Duodenal mucosa (tissue), 2 donors: ENCODE measurements around the gene TMEM19.
"Not testable (repeated sequence)": the region's sequence is repeated elsewhere in the genome, so short reads cannot be mapped to it uniquely, and the experiment has no call there.

Source experiments
- H3K27ac ChIP-seq: one replicate; pipeline ENCODE4 v1.7.0; 2013; ENCODE audit warnings: low read depth, low read length
- H3K27me3 ChIP-seq, 2 donors: one replicate each; pipeline ENCODE4 v1.7.0; 2013; ENCODE audit warnings: low read length in 2 of 2, control low read depth in 1 of 2; ENCODE audit not compliant: insufficient read depth in 2 of 2, control insufficient read depth in 1 of 2
- H3K36me3 ChIP-seq, 2 donors: one replicate each; pipeline ENCODE4 v1.7.0; 2013; ENCODE audit warnings: low read length in 2 of 2, control low read depth in 1 of 2; ENCODE audit not compliant: insufficient read depth in 2 of 2, control insufficient read depth in 1 of 2
- H3K4me1 ChIP-seq, 2 donors: one replicate each; pipeline ENCODE4 v1.7.0; 2013; ENCODE audit warnings: low read length in 2 of 2, control low read depth in 1 of 2; ENCODE audit not compliant: insufficient read depth in 2 of 2, control insufficient read depth in 1 of 2
- H3K4me3 ChIP-seq, 2 donors: one replicate each; pipeline ENCODE4 v1.7.0; 2013; ENCODE audit warnings: low read length in 2 of 2, low read depth in 1 of 2
- H3K9ac ChIP-seq, 2 donors: one replicate each; pipeline ENCODE4 v1.7.0; 2013; ENCODE audit warnings: low read length in 2 of 2, low read depth in 1 of 2
- H3K9me3 ChIP-seq, 2 donors: one replicate each; pipeline ENCODE4 v1.7.0; 2013; ENCODE audit warnings: low read length in 2 of 2, control low read depth in 1 of 2; ENCODE audit not compliant: control insufficient read depth in 1 of 2

TMEM19 gene

DNA sequence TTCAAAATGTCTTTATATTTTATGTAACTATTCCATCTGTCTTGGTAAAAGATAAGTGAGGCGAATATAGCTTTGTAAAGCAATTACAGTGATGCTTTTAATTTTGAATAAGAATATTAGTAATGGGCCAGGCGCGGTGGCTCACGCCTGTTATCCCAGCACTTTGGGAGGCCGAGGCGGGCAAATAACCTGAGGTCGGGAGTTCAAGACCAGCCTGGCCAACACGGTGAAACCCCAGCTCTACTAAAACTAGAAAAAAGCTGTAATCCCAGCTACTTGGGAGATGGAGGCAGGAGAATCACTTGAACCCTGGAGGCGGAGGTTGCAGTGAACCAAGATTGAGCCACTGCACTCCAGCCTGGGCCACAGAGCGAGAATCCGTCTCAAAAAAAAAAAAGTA is 1.3 kb downstream of the TMEM19 start:
- H3K27me3 ChIP-seq, H3K27ac ChIP-seq, H3K36me3 ChIP-seq, H3K9me3 ChIP-seq: not testable (repeated sequence)
- Histone ChIP-seq H3K9ac (peak overlapping the region; percentile 23 to 90), H3K4me3 (peak overlapping the region; percentile 87 to 99), H3K4me1 (peaks cover 13 to 18% of the 10 kb centered on the region in 2 donors)

DNA sequence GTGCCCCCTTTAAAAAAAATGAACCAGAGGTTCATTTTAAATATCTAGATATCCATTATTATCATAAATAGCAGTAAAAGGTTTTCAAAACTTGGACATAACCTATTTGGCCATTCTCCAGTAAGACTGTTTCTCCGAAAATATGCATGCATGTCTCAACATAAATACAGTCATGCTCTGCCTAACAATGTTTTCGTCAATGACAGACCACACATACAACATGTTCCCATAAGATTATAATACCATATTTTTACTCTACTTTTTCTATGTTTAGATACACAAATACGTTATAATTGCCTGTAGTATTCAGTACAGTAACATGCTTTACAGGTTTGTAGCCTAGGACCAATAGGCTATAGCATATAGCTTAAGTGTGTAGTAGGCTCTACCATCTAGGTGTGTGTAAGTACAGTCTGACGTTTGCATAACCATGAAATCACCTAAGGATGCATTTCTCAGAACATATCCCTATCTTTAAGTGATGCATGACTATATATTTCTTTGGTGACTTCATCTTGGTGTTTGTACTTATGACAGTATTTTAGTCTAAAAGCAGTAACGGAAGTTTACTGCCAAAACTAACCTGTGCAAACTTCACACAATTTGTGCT is 3.2 kb downstream of the TMEM19 start:
- Histone ChIP-seq H3K27ac (no peak overlapping the region), H3K36me3 (no peaks in the 10 kb centered on the region), H3K9me3 (no peaks in the 10 kb centered on the region), H3K27me3 (no peaks in the 10 kb centered on the region), H3K4me3 (peak overlapping the region; percentile 87 to 99), H3K4me1 (peaks cover 22 to 36% of the 10 kb centered on the region in 2 donors), H3K9ac (no peak overlapping the region)

DNA sequence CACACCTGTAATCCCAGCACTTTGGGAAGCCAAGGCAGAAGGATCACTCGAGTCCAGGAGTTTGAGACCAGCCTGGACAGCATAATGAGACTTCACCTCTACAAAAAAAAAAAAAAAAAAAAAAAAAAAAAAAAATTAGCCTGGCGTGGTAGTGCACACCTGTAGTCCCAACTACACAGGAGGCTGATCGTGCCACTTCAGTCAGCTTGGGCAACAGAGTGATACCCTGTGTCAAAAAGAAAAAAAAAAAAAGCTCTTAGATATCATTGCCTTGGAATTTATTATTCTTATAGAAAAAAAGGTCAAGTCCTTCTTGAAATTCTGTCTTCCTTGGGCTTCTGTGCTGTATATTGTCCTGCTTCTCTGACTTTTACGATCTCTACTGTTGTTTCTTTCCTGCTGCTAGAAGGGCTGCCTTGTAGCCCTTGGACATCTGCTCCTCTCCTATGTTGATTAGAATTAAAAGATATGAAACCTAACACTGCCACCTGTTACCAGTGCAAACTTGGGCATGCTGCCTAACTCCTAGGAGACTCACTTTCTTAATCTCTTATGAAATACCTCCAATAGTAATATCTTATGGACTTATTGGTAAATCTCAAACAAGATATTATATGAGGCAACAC is 5.7 kb downstream of the TMEM19 start:
- H3K36me3 ChIP-seq, result no peaks in the 10 kb centered on the region
- H3K9ac ChIP-seq, result no peak overlapping the region
- no peaks in the 10 kb centered on the region for H3K9me3 ChIP-seq
- peaks cover 31 to 52% of the 10 kb centered on the region in 2 donors for H3K4me1 ChIP-seq
- peak overlapping the region in 1 of 2 donors; percentile 28 for H3K4me3 ChIP-seq
- no peaks in the 10 kb centered on the region for H3K27me3 ChIP-seq
- no peak overlapping the region for H3K27ac ChIP-seq

DNA sequence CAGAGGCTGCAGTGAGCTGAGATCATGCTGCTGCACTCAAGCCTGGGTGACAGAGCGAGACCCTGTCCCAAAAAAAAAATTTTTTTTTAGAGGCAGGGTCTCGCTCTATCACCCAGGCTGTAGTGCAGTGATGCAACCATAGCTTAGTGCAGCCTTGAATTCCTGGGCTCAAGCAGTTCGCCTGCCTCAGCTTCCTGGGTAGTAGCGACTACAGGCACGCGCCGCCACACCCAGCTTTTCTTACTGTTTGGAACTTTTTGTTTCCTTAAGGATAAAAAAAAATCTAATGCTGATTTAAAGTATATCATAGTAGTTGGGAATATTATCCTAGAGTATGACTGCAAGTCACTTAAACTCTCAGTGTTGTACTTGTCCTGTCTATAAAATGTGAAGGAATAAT is 7.2 kb downstream of the TMEM19 start:
- H3K9ac ChIP-seq, result no peak overlapping the region
- no peaks in the 10 kb centered on the region for H3K9me3 ChIP-seq
- H3K27ac ChIP-seq, result no peak overlapping the region
- H3K27me3 ChIP-seq, result no peaks in the 10 kb centered on the region
- H3K4me1 ChIP-seq, result peaks cover 23 to 52% of the 10 kb centered on the region in 2 donors
- H3K4me3 ChIP-seq, result no peak overlapping the region
- peaks cover 3 to 15% of the 10 kb centered on the region in 2 donors for H3K36me3 ChIP-seq

DNA sequence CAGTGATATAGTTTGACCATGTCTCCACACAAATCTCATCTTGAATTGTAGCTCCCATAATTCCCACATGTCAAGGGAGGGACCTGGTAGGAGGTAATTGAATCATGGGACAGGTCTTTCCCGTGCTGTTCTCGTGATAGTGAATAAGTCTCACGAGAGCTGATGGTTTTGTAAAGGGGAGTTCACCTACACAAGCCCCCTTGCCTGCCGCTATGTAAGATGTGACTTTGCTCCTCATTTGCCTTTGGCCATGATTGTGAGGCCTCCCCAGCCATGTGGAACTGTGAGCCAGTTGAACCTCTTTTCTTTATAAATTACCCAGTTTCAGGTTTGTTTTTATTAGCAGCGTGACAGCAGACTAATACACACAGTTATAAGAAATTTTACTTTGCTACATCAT is 7.8 kb downstream of the TMEM19 start:
- H3K36me3 ChIP-seq, result peaks cover 3 to 19% of the 10 kb centered on the region in 2 donors
- H3K27me3 ChIP-seq, H3K9ac ChIP-seq, H3K27ac ChIP-seq, H3K9me3 ChIP-seq: not testable (repeated sequence)
- H3K4me3 ChIP-seq, result peak overlapping the region in 1 of 2 donors; percentile 34
- peaks cover 23 to 48% of the 10 kb centered on the region in 2 donors for H3K4me1 ChIP-seq

DNA sequence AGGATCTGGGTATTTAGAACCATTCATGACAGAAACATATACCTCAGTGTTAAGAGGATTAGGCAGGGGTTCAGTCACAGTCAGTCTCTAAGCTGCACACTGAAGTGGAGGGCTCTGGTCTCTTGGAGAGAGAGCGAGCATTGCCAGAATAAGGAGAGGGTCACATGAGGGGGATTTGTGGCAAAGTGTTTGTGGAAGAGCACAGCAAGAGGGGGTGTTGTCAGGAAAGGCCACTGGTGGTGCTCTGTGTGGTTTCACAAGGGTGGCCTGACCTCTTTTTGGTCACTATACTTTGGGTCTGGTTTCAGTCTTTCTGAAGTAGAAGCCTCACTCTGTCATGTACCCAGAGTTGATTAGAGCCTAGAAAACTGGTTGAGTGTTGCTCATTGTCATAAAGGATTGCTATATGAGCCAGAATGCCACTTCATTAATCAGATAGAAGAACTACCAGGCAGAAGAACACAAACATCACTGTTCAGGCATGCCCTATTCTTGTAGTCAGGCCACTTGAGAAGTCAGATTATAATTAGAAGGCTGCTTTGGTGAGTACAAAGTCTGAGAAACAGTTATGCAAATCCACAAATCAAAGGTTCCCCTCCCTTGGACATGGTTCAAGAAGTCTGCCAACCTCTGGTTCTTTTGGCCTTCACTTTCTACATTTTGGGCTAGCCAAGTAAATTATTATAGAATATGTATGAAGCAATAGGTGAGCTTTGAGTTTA is 8.4 kb downstream of the TMEM19 start:
- Histone ChIP-seq H3K9me3 (no peaks in the 10 kb centered on the region), H3K4me3 (peak overlapping the region in 1 of 2 donors; percentile 34), H3K27me3 (no peaks in the 10 kb centered on the region), H3K4me1 (peaks cover 23 to 48% of the 10 kb centered on the region in 2 donors), H3K9ac (peak overlapping the region in 1 of 2 donors; percentile 41), H3K36me3 (peaks cover 3 to 25% of the 10 kb centered on the region in 2 donors), H3K27ac (peak overlapping the region; percentile 52)

DNA sequence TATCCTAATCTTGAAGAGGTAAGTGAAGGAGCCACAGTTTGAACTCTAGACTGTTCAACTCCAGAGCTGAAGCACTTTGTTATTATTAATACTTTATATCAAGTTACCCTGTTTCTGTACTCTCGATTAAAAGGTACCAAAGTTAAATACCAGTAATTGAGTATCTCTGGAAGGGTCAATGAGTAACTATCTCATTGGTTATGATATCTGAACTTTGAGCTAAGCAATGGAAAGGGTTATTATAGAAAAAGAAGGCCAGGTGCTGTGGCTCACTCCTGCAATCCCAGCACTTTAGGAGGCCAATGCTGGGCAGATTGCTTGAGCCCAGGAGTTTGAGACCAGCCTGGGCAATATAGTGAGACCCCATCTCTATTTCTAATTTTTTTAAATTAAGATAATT is 9.9 kb downstream of the TMEM19 start:
- Histone ChIP-seq H3K4me3 (no peak overlapping the region), H3K9me3 (no peaks in the 10 kb centered on the region), H3K4me1 (peaks cover 21 to 41% of the 10 kb centered on the region in 2 donors), H3K27me3 (no peaks in the 10 kb centered on the region), H3K9ac (no peak overlapping the region), H3K27ac (no peak overlapping the region), H3K36me3 (peaks cover 7 to 40% of the 10 kb centered on the region in 2 donors)

DNA sequence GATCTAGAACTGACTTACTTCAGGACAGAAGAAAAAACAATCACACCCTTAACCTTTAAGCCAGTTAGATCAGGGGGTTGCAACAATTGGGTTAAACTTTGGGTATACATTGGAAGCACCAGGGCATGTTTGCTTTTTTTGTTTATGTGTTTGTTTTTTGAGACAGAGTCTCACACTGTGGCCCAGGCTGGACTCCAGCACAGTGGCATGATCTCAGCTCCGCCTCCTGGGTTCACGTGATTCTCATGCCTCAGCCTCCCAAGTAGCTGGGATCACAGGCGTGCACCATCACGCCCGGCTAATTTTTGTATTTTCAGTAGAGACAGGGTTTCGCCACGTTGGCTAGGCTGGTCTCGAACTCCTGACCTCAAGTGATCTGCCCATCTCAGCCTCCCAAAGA is 16.3 kb downstream of the TMEM19 start:
- not testable (repeated sequence) for H3K9me3 ChIP-seq, H3K27me3 ChIP-seq, H3K9ac ChIP-seq, H3K4me3 ChIP-seq, H3K27ac ChIP-seq, H3K4me1 ChIP-seq
- peaks cover 11 to 38% of the 10 kb centered on the region in 2 donors for H3K36me3 ChIP-seq

DNA sequence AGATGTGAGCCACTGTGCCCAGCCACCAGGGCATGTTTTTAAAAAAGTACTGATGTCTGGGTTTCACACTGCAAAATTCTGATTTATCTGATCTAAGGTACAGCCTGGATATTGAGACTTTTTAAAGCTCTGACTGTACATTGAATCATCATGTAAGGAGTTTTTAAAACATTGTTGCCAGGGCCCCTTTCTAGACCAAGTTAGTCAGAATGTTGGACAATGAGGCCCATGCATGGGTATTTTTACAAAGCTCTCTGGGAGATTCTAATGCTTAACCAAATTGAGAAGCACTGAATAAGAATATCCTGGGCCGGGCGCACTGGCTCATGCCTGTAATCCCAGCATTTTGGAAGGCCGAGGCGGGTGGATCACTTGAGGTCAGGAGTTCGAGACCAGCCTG is 16.7 kb downstream of the TMEM19 start:
- Histone ChIP-seq H3K36me3 (peaks cover 10 to 34% of the 10 kb centered on the region in 2 donors), H3K27me3 (no peaks in the 10 kb centered on the region), H3K27ac (no peak overlapping the region)

DNA sequence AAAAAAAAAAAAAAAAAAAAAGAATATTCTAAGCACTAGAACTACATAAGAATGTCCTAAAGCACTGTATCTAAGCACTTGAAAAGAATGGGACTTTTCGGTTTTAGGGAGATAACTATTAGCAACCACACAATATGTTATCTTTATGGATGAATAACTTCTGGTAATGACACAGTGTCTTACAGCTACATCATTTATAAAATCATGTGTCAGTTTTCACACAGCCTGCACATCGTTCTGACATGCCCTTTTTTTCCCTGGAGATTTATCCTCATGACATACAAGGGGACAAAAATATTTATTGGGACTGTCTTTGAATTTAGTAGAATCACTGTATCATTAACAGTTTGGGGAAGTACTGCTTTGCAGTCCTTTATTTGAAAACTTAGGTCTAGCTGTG is 17.3 kb downstream of the TMEM19 start:
- Histone ChIP-seq H3K4me3 (no peak overlapping the region), H3K27ac (no peak overlapping the region), H3K9ac (no peak overlapping the region), H3K9me3 (no peaks in the 10 kb centered on the region), H3K36me3 (peaks cover 10 to 27% of the 10 kb centered on the region in 2 donors), H3K4me1 (peaks cover 0 to 4% of the 10 kb centered on the region in 2 donors), H3K27me3 (no peaks in the 10 kb centered on the region)

More for the DNA sequence above, 16.7 kb downstream of the TMEM19 start:
- no peak overlapping the region for H3K9ac ChIP-seq
- no peaks in the 10 kb centered on the region for H3K9me3 ChIP-seq
- no peak overlapping the region for H3K4me3 ChIP-seq
- peaks cover 0 to 4% of the 10 kb centered on the region in 2 donors for H3K4me1 ChIP-seq
